Loucy (cell line): ENCODE measurements around the gene PLXNA4.

ENCODE experiments used
- EZH2phosphoT487 ChIP-seq: fragments of 200-600 bp; IDR thresholded peaks from 2 replicates; pipeline ENCODE4 v1.6.1; 2018; ENCODE audit warnings: antibody characterized with exemption, mild to moderate bottlenecking, moderate library complexity, borderline replicate concordance
- TF ChIP-seq, protein P1 (sequence below): fragments of 200-600 bp; sonication (generic); conservative IDR thresholded peaks from 2 replicates; pipeline ENCODE4 v1.5.1; 2014; ENCODE audit warnings: mild to moderate bottlenecking, antibody characterized with exemption, low read length

DNA sequence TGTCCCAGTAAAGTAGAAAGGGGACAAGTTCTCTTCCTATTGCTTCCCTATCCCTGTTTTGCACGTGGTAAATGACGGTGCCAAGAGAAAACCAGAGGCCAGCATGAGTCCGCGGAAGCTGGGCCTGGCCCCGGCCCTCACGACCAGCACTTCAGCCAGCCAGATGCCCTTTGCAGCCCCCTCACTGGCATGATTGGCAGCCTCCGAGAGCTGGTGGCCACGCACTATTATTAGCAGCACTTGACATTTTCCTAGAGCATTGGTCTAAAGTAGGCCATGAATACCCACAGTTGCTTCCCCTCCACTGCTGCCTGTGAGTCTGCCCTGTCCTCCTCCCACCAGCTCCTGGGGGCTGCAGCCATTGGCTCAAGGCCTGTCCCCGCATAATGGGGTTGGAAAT lies 369.1 kb downstream of the PLXNA4 start:
- TF ChIP-seq, protein P1, sequence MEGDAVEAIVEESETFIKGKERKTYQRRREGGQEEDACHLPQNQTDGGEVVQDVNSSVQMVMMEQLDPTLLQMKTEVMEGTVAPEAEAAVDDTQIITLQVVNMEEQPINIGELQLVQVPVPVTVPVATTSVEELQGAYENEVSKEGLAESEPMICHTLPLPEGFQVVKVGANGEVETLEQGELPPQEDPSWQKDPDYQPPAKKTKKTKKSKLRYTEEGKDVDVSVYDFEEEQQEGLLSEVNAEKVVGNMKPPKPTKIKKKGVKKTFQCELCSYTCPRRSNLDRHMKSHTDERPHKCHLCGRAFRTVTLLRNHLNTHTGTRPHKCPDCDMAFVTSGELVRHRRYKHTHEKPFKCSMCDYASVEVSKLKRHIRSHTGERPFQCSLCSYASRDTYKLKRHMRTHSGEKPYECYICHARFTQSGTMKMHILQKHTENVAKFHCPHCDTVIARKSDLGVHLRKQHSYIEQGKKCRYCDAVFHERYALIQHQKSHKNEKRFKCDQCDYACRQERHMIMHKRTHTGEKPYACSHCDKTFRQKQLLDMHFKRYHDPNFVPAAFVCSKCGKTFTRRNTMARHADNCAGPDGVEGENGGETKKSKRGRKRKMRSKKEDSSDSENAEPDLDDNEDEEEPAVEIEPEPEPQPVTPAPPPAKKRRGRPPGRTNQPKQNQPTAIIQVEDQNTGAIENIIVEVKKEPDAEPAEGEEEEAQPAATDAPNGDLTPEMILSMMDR: no peak
- no peak for TF ChIP-seq EZH2phosphoT487
